ENCODE data around the gene MEIS3.
A peak's percentile ranks its signal among the peaks of the same experiment; 100 is the strongest.

MEIS3 gene

GRCh38 chr19:47419030-47419783 lies at the start of gene MEIS3:
TSS of gene MEIS3 (minus strand) at chr19:47419527. CDS start at chr19:47419081, 446 bp downstream.
- DNase-seq (ENCODE audit: low read depth, low spot score): peak; percentile 82

GRCh38 chr19:47467914-47468313 lies 48.6 kb upstream of the MEIS3 start:
- DNase-seq (ENCODE audit: low read depth, low spot score): no peak

- DNase-seq (ENCODE audit: low read depth, low spot score): no peak
Observed at GRCh38 chr19:47465957-47466356, 46.6 kb upstream of the MEIS3 start.

- DNase-seq (ENCODE audit: low read depth, low spot score): no peak
Observed at GRCh38 chr19:47464675-47465419, 45.5 kb upstream of the MEIS3 start.

GRCh38 chr19:47461876-47462275 lies 42.5 kb upstream of the MEIS3 start:
- DNase-seq (ENCODE audit: low read depth, low spot score): no peak

- no peak for DNase-seq (ENCODE audit: low read depth, low spot score)
Observed at GRCh38 chr19:47459477-47459876, 40.1 kb upstream of the MEIS3 start.

GRCh38 chr19:47458672-47459071 lies 39.3 kb upstream of the MEIS3 start:
- no peak for DNase-seq (ENCODE audit: low read depth, low spot score)

- no peak for DNase-seq (ENCODE audit: low read depth, low spot score)
Observed at GRCh38 chr19:47456721-47457474, 37.6 kb upstream of the MEIS3 start.

- no peak for DNase-seq (ENCODE audit: low read depth, low spot score)
Observed at GRCh38 chr19:47450478-47450877, 31.2 kb upstream of the MEIS3 start.

- no peak for DNase-seq (ENCODE audit: low read depth, low spot score)
Observed at GRCh38 chr19:47448360-47448727, 29.0 kb upstream of the MEIS3 start.

GRCh38 chr19:47447470-47448359 lies 28.4 kb upstream of the MEIS3 start:
- DNase-seq (ENCODE audit: low read depth, low spot score): peak; percentile 98

GRCh38 chr19:47446534-47447469 lies 27.5 kb upstream of the MEIS3 start:
- peak; percentile 93 for DNase-seq (ENCODE audit: low read depth, low spot score)

GRCh38 chr19:47445937-47446402 lies 26.6 kb upstream of the MEIS3 start:
- no peak for DNase-seq (ENCODE audit: low read depth, low spot score)

GRCh38 chr19:47445527-47445926 lies 26.2 kb upstream of the MEIS3 start:
- DNase-seq (ENCODE audit: low read depth, low spot score): no peak

- peak; percentile 71 for DNase-seq (ENCODE audit: low read depth, low spot score)
Observed at GRCh38 chr19:47444388-47444821, 25.1 kb upstream of the MEIS3 start.

- no peak for DNase-seq (ENCODE audit: low read depth, low spot score)
Observed at GRCh38 chr19:47443331-47443730, 24.0 kb upstream of the MEIS3 start.

- DNase-seq (ENCODE audit: low read depth, low spot score): no peak
Observed at GRCh38 chr19:47438793-47439220, 19.5 kb upstream of the MEIS3 start.

GRCh38 chr19:47437500-47437899 lies 18.2 kb upstream of the MEIS3 start:
- DNase-seq (ENCODE audit: low read depth, low spot score): no peak

- DNase-seq (ENCODE audit: low read depth, low spot score): peak; percentile 86
Observed at GRCh38 chr19:47436712-47437401, 17.5 kb upstream of the MEIS3 start.
